AG08396 (cell line): ENCODE results near the gene PCDH17.
A peak's percentile ranks its signal among the peaks of the same experiment; 100 is the strongest.

Experiments used
- DNase-seq: peaks from one replicate; pipeline ENCODE4 v3.0.0; 2012; ENCODE audit warnings: low spot score, mixed read lengths

Gene PCDH17, protein sequence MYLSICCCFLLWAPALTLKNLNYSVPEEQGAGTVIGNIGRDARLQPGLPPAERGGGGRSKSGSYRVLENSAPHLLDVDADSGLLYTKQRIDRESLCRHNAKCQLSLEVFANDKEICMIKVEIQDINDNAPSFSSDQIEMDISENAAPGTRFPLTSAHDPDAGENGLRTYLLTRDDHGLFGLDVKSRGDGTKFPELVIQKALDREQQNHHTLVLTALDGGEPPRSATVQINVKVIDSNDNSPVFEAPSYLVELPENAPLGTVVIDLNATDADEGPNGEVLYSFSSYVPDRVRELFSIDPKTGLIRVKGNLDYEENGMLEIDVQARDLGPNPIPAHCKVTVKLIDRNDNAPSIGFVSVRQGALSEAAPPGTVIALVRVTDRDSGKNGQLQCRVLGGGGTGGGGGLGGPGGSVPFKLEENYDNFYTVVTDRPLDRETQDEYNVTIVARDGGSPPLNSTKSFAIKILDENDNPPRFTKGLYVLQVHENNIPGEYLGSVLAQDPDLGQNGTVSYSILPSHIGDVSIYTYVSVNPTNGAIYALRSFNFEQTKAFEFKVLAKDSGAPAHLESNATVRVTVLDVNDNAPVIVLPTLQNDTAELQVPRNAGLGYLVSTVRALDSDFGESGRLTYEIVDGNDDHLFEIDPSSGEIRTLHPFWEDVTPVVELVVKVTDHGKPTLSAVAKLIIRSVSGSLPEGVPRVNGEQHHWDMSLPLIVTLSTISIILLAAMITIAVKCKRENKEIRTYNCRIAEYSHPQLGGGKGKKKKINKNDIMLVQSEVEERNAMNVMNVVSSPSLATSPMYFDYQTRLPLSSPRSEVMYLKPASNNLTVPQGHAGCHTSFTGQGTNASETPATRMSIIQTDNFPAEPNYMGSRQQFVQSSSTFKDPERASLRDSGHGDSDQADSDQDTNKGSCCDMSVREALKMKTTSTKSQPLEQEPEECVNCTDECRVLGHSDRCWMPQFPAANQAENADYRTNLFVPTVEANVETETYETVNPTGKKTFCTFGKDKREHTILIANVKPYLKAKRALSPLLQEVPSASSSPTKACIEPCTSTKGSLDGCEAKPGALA (N-terminal part only)

GRCh38 chr13:57631596-57632275, at the start of gene PCDH17:
PCDH17 (plus strand) TSS chr13:57631744; CDS start chr13:57632547, 803 bp downstream.
- peak; percentile 22 for DNase-seq

DNA sequence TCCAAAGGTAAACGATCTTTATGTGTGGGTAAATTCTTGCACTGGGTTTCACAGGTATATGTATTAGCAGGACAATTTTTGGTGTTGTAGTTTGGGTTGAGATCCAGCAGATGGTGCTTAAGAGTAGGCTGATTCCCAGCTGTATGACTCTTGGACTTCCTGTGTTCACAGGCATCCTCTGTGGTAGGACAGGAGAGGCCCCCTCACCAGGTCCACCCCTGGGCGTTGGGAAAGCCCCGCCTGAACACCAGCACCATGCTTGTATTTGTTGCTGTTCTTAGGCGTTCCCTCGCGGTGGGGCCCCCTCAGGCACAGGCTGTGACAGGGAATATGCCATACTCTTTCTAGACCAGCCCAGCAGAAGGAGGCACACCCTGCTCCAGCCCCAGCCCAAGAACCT, 49.5 kb upstream of the PCDH17 start:
- DNase-seq = no peak

GRCh38 chr13:57583529-57583928, 48.0 kb upstream of the PCDH17 start:
- no peak for DNase-seq

GRCh38 chr13:57588639-57589038, 42.9 kb upstream of the PCDH17 start:
- no peak for DNase-seq

DNA sequence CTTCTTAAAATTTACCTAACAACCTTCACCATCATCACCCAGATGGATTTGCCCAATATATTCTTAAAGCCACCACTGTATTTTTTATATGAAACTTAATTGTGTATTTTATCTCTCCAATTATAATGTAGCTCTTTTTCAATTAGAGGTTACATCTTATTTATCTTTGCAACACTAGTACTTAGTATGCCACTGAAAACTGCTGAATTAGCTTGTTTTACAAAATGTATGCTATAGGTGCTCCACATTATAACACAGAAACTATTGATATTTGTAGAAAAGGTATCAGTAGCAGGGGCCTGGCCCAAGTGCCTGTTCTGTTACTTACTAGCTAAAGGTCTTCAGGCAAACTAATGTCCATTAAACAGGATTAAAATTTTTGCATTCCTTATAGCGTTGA, 35.8 kb upstream of the PCDH17 start:
- no peak for DNase-seq

DNA sequence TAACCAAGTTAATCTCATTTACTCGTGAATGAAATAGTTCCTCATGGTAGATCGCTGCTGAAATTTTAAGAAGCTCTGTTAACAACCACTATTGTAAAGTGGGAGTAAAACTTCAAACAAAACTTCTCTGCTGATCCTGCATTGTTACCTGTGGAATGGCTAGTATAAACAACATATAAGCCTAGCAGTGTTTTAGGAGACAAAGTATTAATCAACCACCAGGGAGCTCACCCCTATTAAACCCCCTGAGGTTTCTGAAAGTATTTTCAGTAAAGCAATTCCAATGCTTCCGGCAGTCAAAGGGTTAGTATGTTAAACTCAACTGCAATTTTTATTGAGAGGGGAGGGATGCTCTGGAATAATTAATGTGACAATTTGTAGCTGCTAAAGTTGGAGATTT, 30.0 kb upstream of the PCDH17 start:
- DNase-seq = no peak

- no peak for DNase-seq
These were observed 27.1 kb upstream of the PCDH17 start for GRCh38 chr13:57604442-57604841.

- DNase-seq = no peak
These were observed 19.6 kb upstream of the PCDH17 start for GRCh38 chr13:57611969-57612368.

GRCh38 chr13:57612568-57612967, 19.0 kb upstream of the PCDH17 start:
- no peak for DNase-seq

GRCh38 chr13:57624565-57625435, 6.7 kb upstream of the PCDH17 start:
- DNase-seq = peak; percentile 34

DNA sequence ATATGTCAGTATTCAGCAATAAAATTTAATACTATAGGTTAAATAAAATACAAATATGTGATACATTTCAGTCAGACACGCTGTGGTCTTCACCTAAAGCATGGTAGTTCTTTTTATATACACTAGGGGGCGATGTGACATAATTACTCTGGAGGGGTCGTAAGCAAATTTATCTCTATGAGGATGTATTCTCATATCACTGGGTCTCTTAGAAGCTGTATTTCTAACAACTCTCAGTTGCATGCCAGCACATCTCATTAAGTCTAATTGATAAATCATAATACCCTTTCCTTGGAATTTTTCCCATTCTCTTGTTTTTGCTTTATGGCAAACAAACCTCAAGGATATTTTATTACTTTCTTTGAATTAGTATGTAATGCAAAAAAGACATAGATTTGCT, 3.9 kb upstream of the PCDH17 start:
- DNase-seq = peak; percentile 11

GRCh38 chr13:57629391-57629804, 2.1 kb upstream of the PCDH17 start:
- DNase-seq = no peak

- DNase-seq = peak; percentile 74
These were observed 1.7 kb upstream of the PCDH17 start for GRCh38 chr13:57629821-57630235.

DNA sequence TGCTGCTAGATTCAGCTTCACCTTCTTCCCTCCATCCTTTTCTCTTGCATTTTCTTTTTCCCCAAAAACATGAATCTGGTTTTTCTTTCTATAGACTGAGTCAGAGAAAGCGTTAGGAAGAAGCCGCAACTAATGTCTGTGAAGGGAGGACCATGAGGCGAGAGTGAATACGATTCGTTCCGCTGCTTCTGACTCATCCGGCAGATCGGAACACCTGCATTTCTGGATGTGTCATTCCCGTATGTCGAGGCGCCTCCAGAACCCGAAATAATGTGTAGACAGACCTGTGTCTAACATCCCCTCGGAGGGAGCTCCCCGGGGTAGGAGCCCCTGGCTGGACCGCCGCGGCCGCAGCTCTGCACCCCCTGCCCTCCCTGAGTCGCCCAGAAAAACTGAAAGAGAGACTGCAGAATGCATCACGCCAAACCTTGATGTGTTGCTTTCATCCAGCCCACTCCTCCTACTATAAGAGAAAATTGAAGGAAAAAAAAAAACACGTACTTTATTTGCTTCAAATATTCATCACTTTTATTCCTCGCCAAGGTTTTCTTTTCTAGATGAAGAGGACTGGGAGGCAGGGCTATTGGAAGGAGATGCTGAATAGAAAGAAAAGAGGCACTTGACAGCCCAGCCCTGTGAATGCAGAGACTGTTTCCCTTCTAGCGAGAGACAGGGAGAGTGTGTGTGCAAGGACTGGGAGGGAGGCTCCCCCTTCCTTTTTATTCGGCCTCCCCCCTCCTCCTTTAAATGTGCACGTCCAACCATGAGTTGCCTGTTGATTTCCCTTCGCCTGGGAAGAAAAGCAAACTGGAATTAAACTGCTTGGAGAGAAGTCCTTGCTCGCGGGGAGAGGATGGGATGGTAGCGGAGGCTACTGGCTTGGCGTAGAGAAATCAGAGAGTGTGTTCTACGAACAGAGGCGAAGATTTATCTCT, 616 bp upstream of the PCDH17 start:
- peak; percentile 3 for DNase-seq

GRCh38 chr13:57632276-57633140, 964 bp downstream of the PCDH17 start:
- peak; percentile 2 for DNase-seq

- peak; percentile 3 for DNase-seq
These were observed 1.8 kb downstream of the PCDH17 start for GRCh38 chr13:57633141-57633949.

DNA sequence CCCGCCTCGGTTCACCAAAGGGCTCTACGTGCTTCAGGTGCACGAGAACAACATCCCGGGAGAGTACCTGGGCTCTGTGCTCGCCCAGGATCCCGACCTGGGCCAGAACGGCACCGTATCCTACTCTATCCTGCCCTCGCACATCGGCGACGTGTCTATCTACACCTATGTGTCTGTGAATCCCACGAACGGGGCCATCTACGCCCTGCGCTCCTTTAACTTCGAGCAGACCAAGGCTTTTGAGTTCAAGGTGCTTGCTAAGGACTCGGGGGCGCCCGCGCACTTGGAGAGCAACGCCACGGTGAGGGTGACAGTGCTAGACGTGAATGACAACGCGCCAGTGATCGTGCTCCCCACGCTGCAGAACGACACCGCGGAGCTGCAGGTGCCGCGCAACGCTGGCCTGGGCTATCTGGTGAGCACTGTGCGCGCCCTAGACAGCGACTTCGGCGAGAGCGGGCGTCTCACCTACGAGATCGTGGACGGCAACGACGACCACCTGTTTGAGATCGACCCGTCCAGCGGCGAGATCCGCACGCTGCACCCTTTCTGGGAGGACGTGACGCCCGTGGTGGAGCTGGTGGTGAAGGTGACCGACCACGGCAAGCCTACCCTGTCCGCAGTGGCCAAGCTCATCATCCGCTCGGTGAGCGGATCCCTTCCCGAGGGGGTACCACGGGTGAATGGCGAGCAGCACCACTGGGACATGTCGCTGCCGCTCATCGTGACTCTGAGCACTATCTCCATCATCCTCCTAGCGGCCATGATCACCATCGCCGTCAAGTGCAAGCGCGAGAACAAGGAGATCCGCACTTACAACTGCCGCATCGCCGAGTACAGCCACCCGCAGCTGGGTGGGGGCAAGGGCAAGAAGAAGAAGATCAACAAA, 2.6 kb downstream of the PCDH17 start:
- DNase-seq = no peak
